ENCODE measurements around the gene PIK3C2G.

GRCh38 chr12:18332173-18332572 is 70.9 kb downstream of the PIK3C2G start:
- TF ChIP-seq POLR2A (IDR thresholded peaks at IDR 0.05; ENCODE audit: low read depth, low read length), result no peak
- no peak for TF ChIP-seq POLR2AphosphoS5 (IDR thresholded peaks at IDR 0.05; ENCODE audit: low read depth, low read length)
- TF ChIP-seq PAX5 (IDR thresholded peaks at IDR 0.05; ENCODE audit: insufficient read depth, low read length, severe bottlenecking), result no peak
- TF ChIP-seq TAF1 (IDR thresholded peaks at IDR 0.05; ENCODE audit: low read depth, low read length), result no peak
- TF ChIP-seq SPI1 (IDR thresholded peaks at IDR 0.05; ENCODE audit: low read depth, low read length), result no peak
- TF ChIP-seq POU2F2 (IDR thresholded peaks at IDR 0.05; ENCODE audit: low read depth, low read length), result no peak

All from GM12891 (cell line).